ENCODE results near the gene NRSN2.
A peak's percentile ranks its signal among the peaks of the same experiment; 100 is the strongest.
"Not testable (repeated sequence)": the region's sequence is repeated elsewhere in the genome, so short reads cannot be mapped to it uniquely, and the experiment has no call there.

The NRSN2 gene

DNA sequence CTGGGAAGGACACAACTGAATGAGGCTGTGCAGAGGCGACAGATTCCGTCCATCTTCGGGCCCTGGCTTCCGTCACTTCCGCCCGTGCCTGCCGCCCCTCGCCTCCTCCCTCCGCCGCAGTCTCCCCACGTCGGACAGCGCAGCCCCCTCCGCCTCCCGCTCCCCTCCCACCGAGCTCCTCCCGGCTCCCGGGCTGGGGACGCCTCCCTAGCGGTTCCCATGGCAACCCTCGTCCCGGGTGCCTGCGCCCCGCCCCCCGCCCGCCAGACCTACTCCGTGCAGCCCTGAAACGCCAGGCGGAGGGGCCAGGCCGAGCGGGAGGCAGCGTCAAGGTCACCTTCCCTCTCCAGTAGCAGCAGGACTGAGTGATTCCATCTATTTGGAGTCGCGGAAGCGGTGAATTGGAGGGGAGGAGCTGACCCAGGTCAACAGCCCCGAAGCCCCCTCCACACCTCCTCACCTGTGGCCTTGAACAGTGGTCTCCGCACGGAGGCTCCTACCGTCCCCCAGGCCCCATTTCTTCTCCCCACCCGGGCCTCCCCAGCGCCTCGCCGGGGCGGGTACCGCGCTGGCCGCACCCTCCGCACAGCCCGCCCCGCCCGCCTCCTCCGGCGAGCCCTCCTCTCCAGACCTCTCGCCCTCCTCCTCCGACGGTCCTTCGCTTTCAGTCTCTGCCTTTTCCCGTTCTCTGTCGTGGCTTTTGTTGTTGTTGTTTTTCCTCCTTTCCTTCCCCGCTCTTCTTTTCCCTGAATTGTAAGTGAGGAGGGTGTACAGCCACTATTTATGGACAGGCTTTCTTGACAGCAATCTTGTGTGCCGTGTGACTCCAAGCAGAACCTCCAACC is 951 bp downstream of the NRSN2 start:
- TF ChIP-seq, protein P1, sequence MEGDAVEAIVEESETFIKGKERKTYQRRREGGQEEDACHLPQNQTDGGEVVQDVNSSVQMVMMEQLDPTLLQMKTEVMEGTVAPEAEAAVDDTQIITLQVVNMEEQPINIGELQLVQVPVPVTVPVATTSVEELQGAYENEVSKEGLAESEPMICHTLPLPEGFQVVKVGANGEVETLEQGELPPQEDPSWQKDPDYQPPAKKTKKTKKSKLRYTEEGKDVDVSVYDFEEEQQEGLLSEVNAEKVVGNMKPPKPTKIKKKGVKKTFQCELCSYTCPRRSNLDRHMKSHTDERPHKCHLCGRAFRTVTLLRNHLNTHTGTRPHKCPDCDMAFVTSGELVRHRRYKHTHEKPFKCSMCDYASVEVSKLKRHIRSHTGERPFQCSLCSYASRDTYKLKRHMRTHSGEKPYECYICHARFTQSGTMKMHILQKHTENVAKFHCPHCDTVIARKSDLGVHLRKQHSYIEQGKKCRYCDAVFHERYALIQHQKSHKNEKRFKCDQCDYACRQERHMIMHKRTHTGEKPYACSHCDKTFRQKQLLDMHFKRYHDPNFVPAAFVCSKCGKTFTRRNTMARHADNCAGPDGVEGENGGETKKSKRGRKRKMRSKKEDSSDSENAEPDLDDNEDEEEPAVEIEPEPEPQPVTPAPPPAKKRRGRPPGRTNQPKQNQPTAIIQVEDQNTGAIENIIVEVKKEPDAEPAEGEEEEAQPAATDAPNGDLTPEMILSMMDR (IDR thresholded peaks at IDR 0.05; ENCODE audit: insufficient read depth, low read depth, low read length, missing control alignments), result no peak
- DNase-seq (ENCODE audit: low read depth), result peak; percentile 96
- H3K4me3 ChIP-seq (ENCODE audit: low read depth, low read length), result peak overlapping the region; percentile 96

DNA sequence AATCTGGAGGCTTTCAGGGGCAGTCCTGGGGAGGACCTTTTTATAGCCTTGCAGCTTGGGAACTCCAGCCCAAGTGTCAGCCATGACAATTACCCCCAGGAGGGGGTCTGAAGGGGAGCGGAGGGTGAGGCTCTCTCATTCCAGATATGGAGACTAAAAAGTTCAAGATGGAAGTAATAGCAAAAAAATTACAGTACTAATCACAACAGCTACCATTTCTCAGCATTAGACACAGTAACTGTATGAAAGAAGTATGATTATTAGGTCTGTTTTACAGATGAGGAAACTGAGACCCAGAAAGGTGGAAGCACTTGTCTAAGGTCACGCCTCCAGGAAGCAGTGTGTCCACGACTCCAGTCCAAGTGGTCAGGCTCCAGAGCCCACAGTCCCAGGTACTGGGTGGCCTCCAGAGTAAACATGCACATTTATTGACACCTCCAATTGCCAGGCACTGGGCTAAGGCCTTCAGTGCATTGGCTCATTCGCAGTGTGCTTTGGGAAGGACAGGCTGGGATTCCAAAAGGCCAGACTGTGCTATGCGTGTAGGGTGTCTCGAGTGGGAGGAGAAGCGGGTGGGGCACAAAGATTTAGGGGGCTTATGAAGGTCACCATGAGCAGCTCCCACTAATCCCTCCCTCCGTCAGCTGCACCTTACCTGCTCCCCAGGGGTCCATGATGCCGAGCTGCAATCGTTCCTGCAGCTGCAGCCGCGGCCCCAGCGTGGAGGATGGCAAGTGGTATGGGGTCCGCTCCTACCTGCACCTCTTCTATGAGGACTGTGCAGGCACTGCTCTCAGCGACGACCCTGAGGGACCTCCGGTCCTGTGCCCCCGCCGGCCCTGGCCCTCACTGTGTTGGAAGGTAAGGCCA is 2.3 kb downstream of the NRSN2 start:
- no peak overlapping the region for H3K4me3 ChIP-seq (ENCODE audit: low read depth, low read length)
- DNase-seq (ENCODE audit: low read depth), result no peak
- TF ChIP-seq, protein P1 (IDR thresholded peaks at IDR 0.05; ENCODE audit: insufficient read depth, low read depth, low read length, missing control alignments), result no peak

DNA sequence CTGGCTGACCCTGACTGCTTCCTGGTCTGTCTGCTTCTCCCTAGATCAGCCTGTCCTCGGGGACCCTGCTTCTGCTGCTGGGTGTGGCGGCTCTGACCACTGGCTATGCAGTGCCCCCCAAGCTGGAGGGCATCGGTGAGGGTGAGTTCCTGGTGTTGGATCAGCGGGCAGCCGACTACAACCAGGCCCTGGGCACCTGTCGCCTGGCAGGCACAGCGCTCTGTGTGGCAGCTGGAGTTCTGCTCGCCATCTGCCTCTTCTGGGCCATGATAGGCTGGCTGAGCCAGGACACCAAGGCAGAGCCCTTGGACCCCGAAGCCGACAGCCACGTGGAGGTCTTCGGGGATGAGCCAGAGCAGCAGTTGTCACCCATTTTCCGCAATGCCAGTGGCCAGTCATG is 6.3 kb downstream of the NRSN2 start:
- TF ChIP-seq, protein P1 (IDR thresholded peaks at IDR 0.05; ENCODE audit: insufficient read depth, low read depth, low read length, missing control alignments), result no peak
- no peak overlapping the region for H3K4me3 ChIP-seq (ENCODE audit: low read depth, low read length)
- DNase-seq (ENCODE audit: low read depth), result no peak

DNA sequence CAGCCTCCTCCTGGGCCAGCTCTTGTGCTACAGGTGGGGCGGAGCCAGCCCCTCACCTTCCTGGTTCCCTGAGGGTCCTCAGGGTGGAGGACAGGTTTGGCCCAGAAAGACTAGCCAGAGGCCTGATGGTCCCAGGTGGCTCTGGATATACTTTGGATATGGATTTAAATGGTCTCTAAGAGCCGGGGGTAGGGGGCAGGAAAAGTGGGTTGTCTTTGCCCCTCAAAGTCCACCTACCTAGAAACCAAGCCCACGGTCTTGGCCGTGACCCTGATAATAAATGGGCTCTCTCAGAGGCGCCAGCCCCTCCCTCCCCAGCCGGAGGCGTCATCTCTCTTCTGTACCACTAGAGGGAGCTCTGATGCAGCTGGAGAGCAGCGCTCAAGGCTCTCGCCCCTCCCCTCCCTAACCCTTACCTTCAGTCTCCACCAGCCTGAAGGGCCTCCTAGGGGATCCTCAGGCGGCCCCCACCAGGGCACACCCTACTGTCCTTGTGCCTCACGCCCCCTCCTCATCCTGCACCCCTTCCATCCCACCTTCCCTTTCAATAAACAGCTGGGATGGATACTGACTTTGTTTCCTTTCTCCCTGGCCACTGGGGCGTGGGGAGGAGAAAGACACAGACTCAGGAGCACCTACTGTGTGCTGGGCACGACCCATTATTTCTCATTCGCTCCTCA is 7.5 kb downstream of the NRSN2 start:
- TF ChIP-seq, protein P1 (IDR thresholded peaks at IDR 0.05; ENCODE audit: insufficient read depth, low read depth, low read length, missing control alignments), result peak; percentile 95
- H3K4me3 ChIP-seq (ENCODE audit: low read depth, low read length), result no peak overlapping the region
- DNase-seq (ENCODE audit: low read depth), result peak; percentile 86

DNA sequence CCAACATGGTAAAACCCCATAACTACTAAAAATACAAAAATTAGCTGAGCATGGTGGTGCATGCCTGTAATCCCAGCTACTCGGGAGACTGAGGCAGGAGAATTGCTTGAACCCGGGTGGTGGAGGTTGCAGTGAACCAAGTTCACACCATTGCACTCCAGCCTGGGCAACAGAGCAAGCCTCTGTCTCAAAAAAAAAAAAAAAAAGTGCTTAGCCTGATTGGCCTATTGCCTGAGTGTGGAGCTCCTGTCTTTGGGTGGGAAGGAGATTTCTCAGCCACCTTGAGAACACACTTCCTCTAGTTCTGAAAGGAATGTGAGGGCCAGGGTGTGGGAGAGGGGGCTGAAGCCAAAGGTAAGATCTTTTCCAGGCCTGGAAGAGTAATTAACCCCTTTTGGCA is 9.2 kb downstream of the NRSN2 start:
- not testable (repeated sequence) for DNase-seq (ENCODE audit: low read depth); H3K4me3 ChIP-seq (ENCODE audit: low read depth, low read length)

DNA sequence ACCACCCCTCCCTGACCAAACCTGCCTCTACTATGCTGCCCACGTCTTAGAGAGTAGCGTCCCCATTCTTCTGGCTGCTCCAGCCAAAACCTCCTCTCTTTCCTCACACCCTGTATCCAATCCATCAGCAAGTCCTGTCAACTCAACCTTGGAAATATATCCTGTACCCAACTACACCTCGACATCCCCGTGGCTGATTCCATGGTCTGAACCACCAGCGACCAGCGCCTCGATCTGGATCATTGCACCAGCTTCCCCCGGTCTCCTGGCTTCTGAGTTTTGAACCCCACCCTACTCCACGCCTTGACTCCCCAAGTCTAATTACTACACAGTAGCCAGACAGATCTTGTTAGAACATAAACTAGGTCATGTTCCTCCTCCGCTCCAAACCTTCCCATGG is 9.8 kb downstream of the NRSN2 start:
- TF ChIP-seq, protein P1 (IDR thresholded peaks at IDR 0.05; ENCODE audit: insufficient read depth, low read depth, low read length, missing control alignments), result no peak
- no peak for DNase-seq (ENCODE audit: low read depth)
- H3K4me3 ChIP-seq (ENCODE audit: low read depth, low read length), result no peak overlapping the region
